GM19438 (cell line): ENCODE results near the gene SLC16A10.
"Not testable (repeated sequence)": the region's sequence is repeated elsewhere in the genome, so short reads cannot be mapped to it uniquely, and the experiment has no call there.

Experiments used
- ATAC-seq: cut with Tn5 transposase; IDR thresholded peaks from one replicate; pipeline ENCODE4 v1.9.1; 2021; ENCODE audit warnings: low read depth; ENCODE audit not compliant: unreplicated experiment

The SLC16A10 gene

GRCh38 chr6:111124406-111124805 is 37.1 kb downstream of the SLC16A10 start:
- no peak for ATAC-seq

DNA sequence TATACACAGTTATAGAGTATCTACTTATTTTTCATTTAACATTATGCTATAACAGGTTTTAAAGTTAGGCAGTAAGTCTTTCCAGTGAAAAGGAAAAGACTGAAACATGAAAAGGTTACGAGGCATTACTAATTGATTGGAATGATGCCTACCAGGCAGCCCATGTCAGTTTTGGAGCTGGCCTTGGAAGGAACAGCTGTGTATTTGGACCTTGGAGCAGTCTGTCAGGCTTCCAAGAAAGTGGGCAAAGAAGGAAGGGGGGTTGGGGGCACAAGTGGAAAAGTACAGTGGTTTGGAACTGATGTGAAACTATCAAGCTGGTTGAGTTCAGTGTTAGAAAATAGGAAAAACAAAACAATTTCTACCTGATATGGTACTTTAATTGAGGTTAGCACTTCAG is 41.7 kb downstream of the SLC16A10 start:
- no peak for ATAC-seq

- ATAC-seq: not testable (repeated sequence)
Measured at GRCh38 chr6:111131018-111131417, 43.7 kb downstream of the SLC16A10 start.

DNA sequence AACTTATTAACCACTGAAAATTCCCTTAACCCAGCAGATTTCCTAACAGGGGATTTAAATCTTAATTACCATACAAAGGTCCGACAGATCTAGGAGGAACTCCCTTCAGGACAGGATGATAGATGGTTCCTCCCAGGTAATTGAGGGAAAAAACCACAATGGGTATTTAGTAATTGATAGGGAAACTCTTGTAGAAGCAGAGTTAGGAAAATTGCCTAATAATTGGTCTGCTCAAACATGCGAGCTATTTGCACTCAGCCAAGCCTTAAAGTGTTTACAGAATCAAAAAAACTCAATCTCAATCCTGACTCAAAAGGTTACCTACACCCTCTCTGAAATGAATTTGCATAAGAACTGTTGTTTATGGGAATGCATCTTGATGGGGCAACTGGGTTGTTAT is 45.4 kb downstream of the SLC16A10 start:
- not testable (repeated sequence) for ATAC-seq

DNA sequence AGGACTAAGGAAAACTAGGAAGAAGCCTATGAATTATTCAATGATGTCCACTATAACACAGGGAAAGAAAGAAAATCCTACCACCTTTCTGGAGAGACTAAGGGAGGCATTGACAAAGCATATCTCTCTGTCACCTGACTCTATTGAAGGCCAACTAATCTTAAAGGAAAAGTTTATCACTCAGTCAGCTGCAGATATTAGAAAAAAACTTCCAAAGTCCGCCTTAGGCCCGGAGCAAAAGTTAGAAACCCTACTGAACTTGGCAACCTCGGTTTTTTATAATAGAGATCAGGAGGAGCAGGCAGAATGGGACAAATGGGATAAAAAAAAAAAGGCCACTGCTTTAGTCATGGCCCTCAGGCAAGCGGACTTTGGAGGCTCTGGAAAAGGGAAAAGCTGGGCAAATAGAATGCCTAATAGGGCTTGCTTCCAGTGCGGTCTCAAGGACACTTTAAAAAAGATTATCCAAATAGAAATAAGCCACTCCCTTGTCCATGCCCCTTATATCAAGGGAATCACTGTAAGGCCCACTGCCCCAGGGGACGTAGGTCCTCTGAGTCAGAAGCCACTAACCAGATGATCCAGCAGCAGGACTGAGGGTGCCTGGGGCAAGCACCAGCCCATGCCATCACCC is 47.0 kb downstream of the SLC16A10 start:
- not testable (repeated sequence) for ATAC-seq

DNA sequence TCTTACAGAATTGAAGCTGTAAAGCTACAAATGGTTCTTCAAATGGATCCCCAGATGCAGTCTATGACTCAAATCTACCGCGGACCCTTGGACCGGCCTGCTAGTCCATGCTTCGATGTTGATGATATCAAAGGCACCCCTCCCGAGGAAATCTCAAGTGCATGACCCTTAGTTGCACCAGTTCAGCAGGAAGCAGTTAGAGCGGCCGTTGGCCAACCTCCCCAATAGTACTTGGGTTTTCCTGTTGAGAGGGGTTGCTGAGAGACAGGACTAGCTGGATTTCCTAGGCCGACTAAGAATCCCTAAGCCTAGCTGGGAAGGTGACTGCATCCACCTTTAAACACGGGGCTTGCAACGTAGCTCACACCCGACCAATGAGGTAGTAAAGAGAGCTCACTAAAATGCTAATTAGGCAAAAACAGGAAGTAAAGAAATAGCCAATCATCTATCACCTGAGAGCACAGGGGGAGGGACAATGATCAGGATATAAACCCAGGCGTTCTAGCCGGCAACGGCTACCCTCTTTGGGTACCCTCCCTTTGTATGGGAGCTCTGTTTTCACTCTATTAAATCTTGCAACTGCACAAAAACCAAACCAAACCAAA is 50.3 kb downstream of the SLC16A10 start:
- ATAC-seq: not testable (repeated sequence)

DNA sequence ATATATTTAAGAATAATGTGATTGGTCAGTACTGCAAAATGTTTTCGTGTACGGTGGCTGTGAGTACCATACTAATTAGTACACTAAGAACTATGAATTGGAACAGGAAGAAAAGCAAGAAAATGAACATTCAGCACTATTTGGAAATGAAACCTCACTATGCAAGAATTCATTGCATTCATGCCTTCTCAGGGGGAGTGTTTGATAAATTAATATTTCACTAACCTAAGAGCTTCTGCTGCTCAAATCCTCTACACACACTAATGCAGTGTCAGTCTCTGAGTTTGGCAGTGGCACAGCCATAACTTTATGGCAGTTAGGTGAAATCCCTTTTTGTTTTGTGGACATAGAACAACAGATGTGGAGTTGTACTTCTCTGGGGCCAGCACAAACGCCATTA is 60.1 kb downstream of the SLC16A10 start:
- no peak for ATAC-seq

- ATAC-seq: no peak
Measured at GRCh38 chr6:111148110-111148509, 60.8 kb downstream of the SLC16A10 start.

DNA sequence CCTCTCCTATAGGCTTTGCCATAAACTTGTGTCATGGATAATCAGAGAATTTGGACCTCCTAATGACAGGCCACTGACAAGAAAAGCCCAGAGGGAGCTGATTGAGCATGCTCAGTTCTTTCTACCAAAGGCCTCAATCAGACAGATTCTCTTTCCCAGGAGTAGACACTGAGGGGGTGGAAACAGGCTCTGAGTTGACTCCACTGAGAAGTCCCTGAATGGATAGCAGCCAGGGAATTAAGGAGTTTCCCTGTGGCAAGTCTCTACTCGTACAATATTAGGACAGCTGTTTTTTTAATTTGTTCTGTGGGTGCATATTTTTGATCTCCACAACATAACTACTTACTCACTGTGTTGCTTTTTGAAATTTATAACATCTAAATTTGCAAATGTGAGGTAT is 63.3 kb downstream of the SLC16A10 start:
- no peak for ATAC-seq

- ATAC-seq: no peak
Measured at GRCh38 chr6:111154981-111155380, 67.7 kb downstream of the SLC16A10 start.

DNA sequence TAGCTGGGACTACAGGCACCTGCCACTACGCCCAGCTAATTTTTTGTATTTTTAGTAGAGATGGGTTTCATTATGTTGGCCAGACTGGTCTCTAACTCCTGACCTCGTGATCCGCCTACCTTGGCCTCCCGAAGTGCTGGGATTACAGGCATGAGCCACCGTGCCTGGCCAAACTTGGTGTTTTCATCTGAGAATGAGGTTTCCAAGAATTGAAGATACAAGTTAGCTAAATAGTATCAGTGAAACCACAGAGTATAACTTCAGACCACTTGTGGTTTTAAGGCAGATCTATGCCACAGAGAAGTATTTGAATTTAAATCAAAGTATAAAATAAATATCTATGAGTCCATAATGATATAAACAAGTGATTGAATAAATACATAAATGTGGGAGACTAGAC is 70.1 kb downstream of the SLC16A10 start:
- ATAC-seq: no peak

DNA sequence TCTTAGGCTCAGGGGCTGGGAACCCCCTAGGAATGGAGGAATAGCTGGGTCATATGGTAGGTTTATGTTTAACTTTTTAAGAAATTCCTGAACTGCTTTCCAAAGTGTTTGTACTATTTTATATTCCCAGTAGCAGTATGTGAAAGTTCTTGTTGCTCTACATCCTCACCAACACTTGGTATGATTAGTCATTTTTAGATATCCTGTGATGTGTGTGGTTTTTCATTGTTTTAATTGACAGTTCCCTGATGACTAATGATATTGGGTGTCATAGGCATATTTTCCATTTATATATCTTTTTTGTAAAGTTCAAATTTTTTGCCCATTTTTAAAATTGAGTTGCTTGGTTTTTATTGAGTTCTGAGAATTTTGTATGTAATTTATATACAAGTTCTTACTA is 72.3 kb downstream of the SLC16A10 start:
- no peak for ATAC-seq

DNA sequence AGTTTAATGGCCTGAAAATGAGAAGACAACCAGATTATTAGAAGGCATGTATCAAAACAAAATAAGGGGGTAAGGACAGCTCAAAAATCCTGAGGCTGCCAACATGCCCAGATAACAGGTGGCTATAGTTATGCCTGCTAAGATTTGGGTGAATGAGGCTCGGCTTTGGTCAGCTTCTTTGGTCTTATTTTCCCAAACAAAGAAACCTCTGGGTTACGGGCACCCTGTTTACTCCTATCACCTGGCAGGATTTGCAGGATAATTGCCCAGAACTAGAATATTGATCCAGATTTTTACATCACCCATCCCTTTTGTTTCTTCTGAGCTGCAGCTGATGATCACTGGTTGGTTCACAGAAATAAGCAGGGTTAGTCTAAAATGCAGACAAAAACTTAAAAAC is 74.3 kb downstream of the SLC16A10 start:
- ATAC-seq: no peak

DNA sequence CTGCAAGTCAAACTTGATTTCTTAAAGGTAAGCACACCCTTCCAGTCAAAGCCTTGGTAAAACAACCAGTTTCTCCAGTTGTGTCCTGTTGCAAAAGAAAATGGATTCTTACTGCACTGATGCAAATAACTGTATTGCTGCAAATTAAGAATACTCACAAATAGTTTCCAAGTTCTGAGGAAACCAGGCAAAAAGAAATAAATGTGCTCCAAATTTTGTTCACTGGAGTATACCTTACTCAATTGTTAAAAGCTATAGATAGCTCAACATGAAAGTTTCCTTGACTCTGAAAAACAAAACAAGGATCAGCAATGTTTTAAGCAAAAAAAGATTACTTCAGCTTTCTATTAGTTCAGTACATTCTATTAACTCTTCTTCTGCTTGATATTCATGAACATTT is 75.2 kb downstream of the SLC16A10 start:
- no peak for ATAC-seq

DNA sequence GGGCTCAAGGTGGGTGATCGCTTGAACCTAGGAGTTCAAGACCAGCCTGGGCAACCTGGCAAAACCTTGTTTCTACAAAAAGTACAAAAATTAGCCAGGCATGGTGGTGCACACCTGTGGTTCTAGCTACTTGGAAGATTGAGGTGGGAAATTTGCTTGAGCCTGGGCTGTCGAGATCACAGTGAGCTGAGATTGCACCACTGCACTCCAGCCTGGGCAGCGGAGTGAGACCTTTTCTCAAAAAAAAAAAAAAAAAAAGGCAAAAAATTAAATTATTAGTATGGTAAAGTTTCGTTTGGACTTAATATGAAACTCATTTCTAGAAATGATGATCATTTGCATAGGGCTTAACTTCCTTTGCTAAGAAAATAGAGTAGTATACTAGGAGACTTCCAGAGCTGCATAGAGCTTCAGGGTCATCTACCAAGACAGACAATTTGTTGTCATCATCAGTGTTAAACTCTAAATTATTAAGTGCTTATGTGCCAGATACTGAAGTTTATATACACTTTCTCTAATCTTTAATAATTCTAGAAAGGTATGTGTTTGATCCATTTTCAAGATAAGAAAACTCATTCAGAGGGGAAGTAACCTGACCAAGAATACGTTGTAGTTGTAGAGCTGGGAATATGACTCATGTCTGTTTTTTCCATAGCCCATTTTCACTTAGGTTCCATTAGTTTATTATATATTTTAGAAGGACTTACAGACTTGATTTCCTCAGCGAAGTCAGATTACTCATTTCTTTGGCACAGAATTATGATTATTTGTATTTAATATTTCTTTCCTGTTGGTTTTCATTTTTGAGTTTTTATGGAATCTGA is 84.5 kb downstream of the SLC16A10 start:
- peak; percentile 65 for ATAC-seq

GRCh38 chr6:111172563-111172962 is 85.3 kb downstream of the SLC16A10 start:
- no peak for ATAC-seq

GRCh38 chr6:111173341-111173740 is 86.0 kb downstream of the SLC16A10 start:
- ATAC-seq: no peak

DNA sequence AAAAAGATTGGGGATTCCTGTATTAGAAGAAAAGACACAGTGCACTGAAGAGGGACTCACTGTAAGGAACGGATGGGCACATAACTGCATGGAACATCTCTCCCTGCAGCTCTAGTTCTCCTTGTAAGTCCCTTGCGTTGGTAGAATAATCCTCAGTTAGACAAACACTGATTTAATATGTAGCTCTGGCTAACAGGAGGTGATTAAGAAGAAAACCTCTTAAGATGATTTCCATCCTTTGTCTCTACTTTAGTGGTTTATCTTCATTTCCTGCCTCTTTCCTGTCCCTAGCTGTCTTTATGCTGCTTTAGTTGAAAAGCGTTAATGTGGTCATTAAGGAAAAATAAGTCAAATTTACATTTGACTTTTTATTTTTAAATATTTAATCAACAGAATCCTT is 86.6 kb downstream of the SLC16A10 start:
- ATAC-seq: no peak

- no peak for ATAC-seq
Measured at GRCh38 chr6:111175109-111175508, 87.8 kb downstream of the SLC16A10 start.

DNA sequence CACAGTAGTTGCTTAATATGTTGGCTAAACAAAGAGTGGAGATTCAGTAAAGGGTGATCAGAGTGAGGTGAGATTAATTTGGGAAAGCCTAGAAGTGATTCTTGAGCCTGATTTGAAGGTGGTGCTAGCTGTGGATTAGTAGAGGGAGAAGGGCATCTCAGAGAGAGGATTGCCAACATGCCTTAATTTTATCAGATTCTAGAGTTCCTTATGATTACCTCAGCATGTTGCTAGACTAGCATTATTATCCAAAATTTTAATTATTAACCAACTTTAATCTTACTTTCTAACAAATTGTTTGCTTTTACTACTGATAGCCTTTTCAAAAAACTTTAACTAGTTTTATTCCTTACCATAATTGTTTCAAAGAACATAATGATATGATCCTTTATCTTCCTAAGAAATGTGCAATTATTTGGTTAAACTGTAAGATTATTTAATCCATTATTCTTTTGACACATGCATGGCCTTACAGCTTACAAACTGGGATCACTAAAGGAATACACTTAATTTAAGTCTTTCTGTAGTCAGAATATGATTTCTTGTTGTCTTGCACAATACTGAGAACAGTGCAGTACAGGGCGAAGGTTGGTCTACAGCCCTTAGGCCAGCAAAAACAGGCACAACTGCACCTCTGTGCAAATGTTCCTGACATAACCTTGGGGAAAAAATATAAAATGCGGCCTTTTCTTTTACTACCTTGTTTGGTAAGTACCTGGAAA is 88.9 kb downstream of the SLC16A10 start:
- ATAC-seq: no peak

DNA sequence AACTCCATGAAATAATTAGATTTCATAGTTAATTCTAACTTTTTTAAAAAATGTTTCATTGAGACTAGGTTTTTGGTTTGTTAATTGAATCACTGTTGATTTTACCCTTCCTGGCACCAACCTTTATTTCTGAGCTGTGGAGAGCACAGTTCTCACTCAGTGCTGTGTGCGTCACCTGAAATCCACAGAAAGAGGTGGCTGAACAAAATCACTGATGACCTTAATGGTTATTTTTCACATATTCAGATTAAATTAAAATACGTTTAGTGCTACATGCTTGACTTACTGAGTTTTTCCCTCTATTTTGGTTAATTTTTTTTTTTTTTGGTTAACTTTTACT is 89.4 kb downstream of the SLC16A10 start:
- ATAC-seq: no peak
